NCI-H460 (cell line): Measurements from ENCODE around the gene SMAD9. TPM values are rescaled to one million over a fixed set of nuclear protein-coding genes. Genes with fewer than 3 reads are reported as not detected.

Source experiments
- DNase-seq: peaks from one replicate; pipeline ENCODE4 v3.0.0-alpha.2; 2016; ENCODE audit warnings: low read depth; ENCODE audit errors: extremely low read depth
- total RNA-seq: library from RNA; depleted of rRNA; stranded (reverse); fragments of >200 nt; shearing (Covaris generic); gene quantifications from 2 replicates; pipeline ENCODE4 v1.2.3, GENCODE V29; 2014; rRNA removed

The SMAD9 gene
- total RNA-seq, 1 experiment from 2014 or later: 1.2 TPM

- no peak for DNase-seq
Observed at GRCh38 chr13:36820222-36820621, 99.8 kb downstream of the SMAD9 start.

GRCh38 chr13:36819739-36820090 lies 100.3 kb downstream of the SMAD9 start:
- no peak for DNase-seq

GRCh38 chr13:36818804-36819738 lies 101.0 kb downstream of the SMAD9 start, which contains the start of gene RFXAP:
Gene RFXAP, plus strand, starts transcription at chr13:36819222. Its CDS starts 136 bp downstream, at chr13:36819358.
- DNase-seq: peak; percentile 71

GRCh38 chr13:36817996-36818803 lies 101.8 kb downstream of the SMAD9 start:
- no peak for DNase-seq

- no peak for DNase-seq
Observed at GRCh38 chr13:36815062-36815461, 105.0 kb downstream of the SMAD9 start.

GRCh38 chr13:36814465-36814864 lies 105.6 kb downstream of the SMAD9 start:
- DNase-seq: no peak

GRCh38 chr13:36813225-36813624 lies 106.8 kb downstream of the SMAD9 start:
- no peak for DNase-seq

GRCh38 chr13:36807616-36808015 lies 112.4 kb downstream of the SMAD9 start:
- no peak for DNase-seq

- DNase-seq: no peak
Observed at GRCh38 chr13:36806102-36806501, 113.9 kb downstream of the SMAD9 start.

GRCh38 chr13:36804588-36804987 lies 115.5 kb downstream of the SMAD9 start:
- DNase-seq: no peak

GRCh38 chr13:36801035-36801434 lies 119.0 kb downstream of the SMAD9 start:
- no peak for DNase-seq

- no peak for DNase-seq
Observed at GRCh38 chr13:36796052-36796451, 124.0 kb downstream of the SMAD9 start.

GRCh38 chr13:36795463-36795862 lies 124.6 kb downstream of the SMAD9 start:
- no peak for DNase-seq

Other genes with a start within 250 kb of the SMAD9 start
- gene SERTM1, start 246.2 kb downstream of the SMAD9 start, total RNA-seq: not detected in 2 replicates
- gene RFXAP, start 101.0 kb downstream of the SMAD9 start, total RNA-seq: 1.5 and 1.7 TPM in 2 replicates
- gene ALG5, start 79.1 kb upstream of the SMAD9 start, total RNA-seq: 35.4 and 40.4 TPM in 2 replicates
- gene EXOSC8, start 80.5 kb upstream of the SMAD9 start, total RNA-seq: 126 and 133 TPM in 2 replicates
- gene SUPT20H, start 139.4 kb upstream of the SMAD9 start, total RNA-seq: 30.7 and 34.1 TPM in 2 replicates
- gene CSNK1A1L, start 185.4 kb upstream of the SMAD9 start, total RNA-seq: not detected in 2 replicates